ENCODE measurements around the gene SLC25A30.
"Not testable (repeated sequence)": the region's sequence is repeated elsewhere in the genome, so short reads cannot be mapped to it uniquely, and the experiment has no call there.

SLC25A30 gene

GRCh38 chr13:45377314-45377713 is 40.9 kb downstream of the SLC25A30 start:
- H3K9me3 Mint-ChIP-seq; DNase-seq (ENCODE audit: low spot score); H3K36me3 Mint-ChIP-seq (ENCODE audit: low read depth); H3K27ac Mint-ChIP-seq; H3K27me3 Mint-ChIP-seq (ENCODE audit: low read depth); H3K4me3 Mint-ChIP-seq; H3K4me1 Mint-ChIP-seq (ENCODE audit: low read depth): not testable (repeated sequence)

GRCh38 chr13:45376651-45377050 is 41.5 kb downstream of the SLC25A30 start:
- not testable (repeated sequence) for H3K27me3 Mint-ChIP-seq (ENCODE audit: low read depth); H3K36me3 Mint-ChIP-seq (ENCODE audit: low read depth); DNase-seq (ENCODE audit: low spot score); H3K9me3 Mint-ChIP-seq; H3K27ac Mint-ChIP-seq; H3K4me1 Mint-ChIP-seq (ENCODE audit: low read depth); H3K4me3 Mint-ChIP-seq

GRCh38 chr13:45374917-45375316 is 43.3 kb downstream of the SLC25A30 start:
- Mint-ChIP-seq H3K9me3 (no peaks in the 10 kb centered on the region), H3K4me1 (ENCODE audit: low read depth) (peaks cover under 1% of the 10 kb centered on the region), H3K27me3 (ENCODE audit: low read depth) (no peaks in the 10 kb centered on the region), H3K36me3 (ENCODE audit: low read depth) (peaks cover 2% of the 10 kb centered on the region), H3K4me3 (no peak overlapping the region), H3K27ac (no peak overlapping the region)
- DNase-seq (ENCODE audit: low spot score): no peak

GRCh38 chr13:45373162-45373547 is 45.0 kb downstream of the SLC25A30 start:
- no peaks in the 10 kb centered on the region for H3K9me3 Mint-ChIP-seq
- peaks cover 8% of the 10 kb centered on the region for H3K36me3 Mint-ChIP-seq (ENCODE audit: low read depth)

GRCh38 chr13:45372189-45373161 is 45.7 kb downstream of the SLC25A30 start:
- Mint-ChIP-seq H3K36me3 (ENCODE audit: low read depth) (peaks cover 8% of the 10 kb centered on the region), H3K4me3 (no peak overlapping the region), H3K27ac (no peak overlapping the region), H3K4me1 (ENCODE audit: low read depth) (peaks cover 16% of the 10 kb centered on the region), H3K9me3 (no peaks in the 10 kb centered on the region), H3K27me3 (ENCODE audit: low read depth) (no peaks in the 10 kb centered on the region)
- DNase-seq (ENCODE audit: low spot score): no peak

More at GRCh38 chr13:45373162-45373547, 45.0 kb downstream of the SLC25A30 start:
- Mint-ChIP-seq H3K27me3 (ENCODE audit: low read depth) (no peaks in the 10 kb centered on the region), H3K4me3 (no peak overlapping the region), H3K4me1 (ENCODE audit: low read depth) (peaks cover 14% of the 10 kb centered on the region), H3K27ac (no peak overlapping the region)
- DNase-seq (ENCODE audit: low spot score): no peak

- no peaks in the 10 kb centered on the region for H3K9me3 Mint-ChIP-seq
- peaks cover 13% of the 10 kb centered on the region for H3K36me3 Mint-ChIP-seq (ENCODE audit: low read depth)
- H3K27me3 Mint-ChIP-seq (ENCODE audit: low read depth): no peaks in the 10 kb centered on the region
- H3K27ac Mint-ChIP-seq: no peak overlapping the region
- DNase-seq (ENCODE audit: low spot score): peak; percentile 23
- H3K4me3 Mint-ChIP-seq: no peak overlapping the region
- peaks cover 25% of the 10 kb centered on the region for H3K4me1 Mint-ChIP-seq (ENCODE audit: low read depth)
Observed at GRCh38 chr13:45370922-45371406, 47.2 kb downstream of the SLC25A30 start.

- Mint-ChIP-seq H3K4me3 (peak overlapping the region; percentile 3), H3K4me1 (ENCODE audit: low read depth) (peaks cover 29% of the 10 kb centered on the region), H3K27ac (peak overlapping the region; percentile 70)
Observed at GRCh38 chr13:45369116-45369515, 49.1 kb downstream of the SLC25A30 start.

GRCh38 chr13:45368571-45368970 is 49.6 kb downstream of the SLC25A30 start:
- Mint-ChIP-seq H3K9me3 (peaks cover 5% of the 10 kb centered on the region), H3K27me3 (ENCODE audit: low read depth) (no peaks in the 10 kb centered on the region), H3K27ac (peak overlapping the region; percentile 92), H3K4me3 (peak overlapping the region; percentile 43), H3K36me3 (ENCODE audit: low read depth) (peaks cover 24% of the 10 kb centered on the region), H3K4me1 (ENCODE audit: low read depth) (peaks cover 34% of the 10 kb centered on the region)
- no peak for DNase-seq (ENCODE audit: low spot score)

More at GRCh38 chr13:45369116-45369515, 49.1 kb downstream of the SLC25A30 start:
- Mint-ChIP-seq H3K27me3 (ENCODE audit: low read depth) (no peaks in the 10 kb centered on the region), H3K36me3 (ENCODE audit: low read depth) (peaks cover 18% of the 10 kb centered on the region), H3K9me3 (no peaks in the 10 kb centered on the region)
- no peak for DNase-seq (ENCODE audit: low spot score)

GRCh38 chr13:45368005-45368404 is 50.2 kb downstream of the SLC25A30 start:
- H3K27ac Mint-ChIP-seq: peak overlapping the region; percentile 92
- DNase-seq (ENCODE audit: low spot score): peak; percentile 8
- peaks cover 26% of the 10 kb centered on the region for H3K36me3 Mint-ChIP-seq (ENCODE audit: low read depth)
- peaks cover 38% of the 10 kb centered on the region for H3K4me1 Mint-ChIP-seq (ENCODE audit: low read depth)
- H3K27me3 Mint-ChIP-seq (ENCODE audit: low read depth): no peaks in the 10 kb centered on the region
- H3K9me3 Mint-ChIP-seq: peaks cover 8% of the 10 kb centered on the region
- H3K4me3 Mint-ChIP-seq: peak overlapping the region; percentile 61

- Mint-ChIP-seq H3K4me1 (ENCODE audit: low read depth) (peaks cover 43% of the 10 kb centered on the region), H3K36me3 (ENCODE audit: low read depth) (peaks cover 32% of the 10 kb centered on the region), H3K27ac (peak overlapping the region; percentile 92), H3K9me3 (peaks cover 8% of the 10 kb centered on the region), H3K27me3 (ENCODE audit: low read depth) (no peaks in the 10 kb centered on the region), H3K4me3 (peak overlapping the region; percentile 61)
- DNase-seq (ENCODE audit: low spot score): peak; percentile 91
Observed at GRCh38 chr13:45367358-45367757, 50.8 kb downstream of the SLC25A30 start.

- DNase-seq (ENCODE audit: low spot score): no peak
- Mint-ChIP-seq H3K27me3 (ENCODE audit: low read depth) (no peaks in the 10 kb centered on the region), H3K4me1 (ENCODE audit: low read depth) (peaks cover 54% of the 10 kb centered on the region), H3K36me3 (ENCODE audit: low read depth) (peaks cover 45% of the 10 kb centered on the region), H3K4me3 (no peak overlapping the region), H3K27ac (no peak overlapping the region), H3K9me3 (peaks cover 8% of the 10 kb centered on the region)
Observed at GRCh38 chr13:45365558-45365885, 52.7 kb downstream of the SLC25A30 start.

GRCh38 chr13:45364876-45365557 is 53.2 kb downstream of the SLC25A30 start:
- no peaks in the 10 kb centered on the region for H3K27me3 Mint-ChIP-seq (ENCODE audit: low read depth)
- no peak for DNase-seq (ENCODE audit: low spot score)
- H3K4me3 Mint-ChIP-seq: no peak overlapping the region
- H3K9me3 Mint-ChIP-seq: peaks cover 8% of the 10 kb centered on the region
- peaks cover 56% of the 10 kb centered on the region for H3K4me1 Mint-ChIP-seq (ENCODE audit: low read depth)
- H3K27ac Mint-ChIP-seq: peak overlapping the region; percentile 68
- peaks cover 50% of the 10 kb centered on the region for H3K36me3 Mint-ChIP-seq (ENCODE audit: low read depth)

GRCh38 chr13:45362939-45363338 is 55.2 kb downstream of the SLC25A30 start:
- peaks cover 8% of the 10 kb centered on the region for H3K9me3 Mint-ChIP-seq
- no peak for DNase-seq (ENCODE audit: low spot score)
- H3K27ac Mint-ChIP-seq: peak overlapping the region; percentile 33
- no peaks in the 10 kb centered on the region for H3K27me3 Mint-ChIP-seq (ENCODE audit: low read depth)
- H3K4me3 Mint-ChIP-seq: no peak overlapping the region
- H3K4me1 Mint-ChIP-seq (ENCODE audit: low read depth): peaks cover 43% of the 10 kb centered on the region
- H3K36me3 Mint-ChIP-seq (ENCODE audit: low read depth): peaks cover 55% of the 10 kb centered on the region

- Mint-ChIP-seq H3K27me3 (ENCODE audit: low read depth) (no peaks in the 10 kb centered on the region), H3K27ac (peak overlapping the region; percentile 80), H3K9me3 (peaks cover 8% of the 10 kb centered on the region), H3K4me3 (peak overlapping the region; percentile 51), H3K4me1 (ENCODE audit: low read depth) (peaks cover 43% of the 10 kb centered on the region), H3K36me3 (ENCODE audit: low read depth) (peaks cover 56% of the 10 kb centered on the region)
- no peak for DNase-seq (ENCODE audit: low spot score)
Observed at GRCh38 chr13:45361596-45362206, 56.5 kb downstream of the SLC25A30 start.
